HEK293 (cell line): ENCODE results near the gene COL5A1.

Experiments
- CTCF ChIA-PET: fragments of 350-600 bp; formaldehyde crosslinking; extraction: SDS; loops from one replicate; lab custom pipeline; 2021; ENCODE audit warnings: antibody characterized with exemption; lab: Yijun Ruan, JAX
- POLR2A ChIA-PET: fragments of 300-600 bp; formaldehyde crosslinking; extraction: SDS; loops from one replicate; lab custom pipeline; 2020; ENCODE audit warnings: antibody characterized with exemption, inconsistent platforms; lab: Yijun Ruan, JAX
- H3K27ac ChIP-seq: fragments of 200-500 bp; sonication (Bioruptor generic); 2 replicates; pipeline ENCODE4 v1.5.1; 2014; ENCODE audit warnings: low read depth, low read length, control low read depth, inconsistent platforms; ENCODE audit errors: extremely low read depth
- H3K36me3 ChIP-seq, 2 experiments: fragments of 200-500 bp in 1 of 2; sonication (Bioruptor generic) in 1 of 2; 1 replicate in 1 of 2; 2 replicates in 1 of 2; pipeline ENCODE4 v1.5.1; 2014 to 2017; ENCODE audit warnings: inconsistent platforms in 2 of 2, low read length in 2 of 2; ENCODE audit not compliant: control insufficient read depth in 2 of 2, insufficient read depth in 1 of 2
- H3K4me1 ChIP-seq: fragments of 200-500 bp; sonication (Bioruptor generic); 2 replicates; pipeline ENCODE4 v1.5.1; 2014; ENCODE audit warnings: mild to moderate bottlenecking, low read length, inconsistent platforms; ENCODE audit not compliant: control insufficient read depth, insufficient read depth
- H3K4me3 ChIP-seq: 2 replicates; pipeline ENCODE4 v1.5.1; 2011; ENCODE audit warnings: low read depth, mild to moderate bottlenecking, control low read depth, low read length, moderate library complexity
- H3K9me3 ChIP-seq: fragments of 200-500 bp; sonication (Bioruptor generic); 2 replicates; pipeline ENCODE4 v1.5.1; 2014; ENCODE audit warnings: low read depth, low read length, inconsistent platforms; ENCODE audit not compliant: control insufficient read depth, insufficient read depth
- GLI2 ChIP-seq: fragments of 450-650 bp; formaldehyde crosslinking; IDR thresholded peaks from 2 replicates; pipeline ENCODE4; 2017; ENCODE audit warnings: missing biosample characterization, missing genetic modification characterization, low read depth, borderline replicate concordance
- GLIS1 ChIP-seq: fragments of 450-650 bp; formaldehyde crosslinking; IDR thresholded peaks from 2 replicates; pipeline ENCODE4 v1.5.1; 2016; ENCODE audit warnings: missing biosample characterization, missing genetic modification characterization
- KLF10 ChIP-seq: fragments of 450-650 bp; IDR thresholded peaks from 2 replicates; pipeline ENCODE4 v1.5.1; 2018; ENCODE audit warnings: missing biosample characterization, mild to moderate bottlenecking, missing genetic modification characterization
- KLF7 ChIP-seq: fragments of 450-650 bp; formaldehyde crosslinking; IDR thresholded peaks from 2 replicates; pipeline ENCODE4 v1.5.1; 2016; ENCODE audit warnings: missing biosample characterization, missing genetic modification characterization, borderline replicate concordance
- RBAK ChIP-seq: fragments of 450-650 bp; formaldehyde crosslinking; IDR thresholded peaks from 2 replicates; pipeline ENCODE4 v1.5.1; 2016; ENCODE audit warnings: missing biosample characterization, missing genetic modification characterization
- REPIN1 ChIP-seq: fragments of 450-650 bp; formaldehyde crosslinking; IDR thresholded peaks from 2 replicates; pipeline ENCODE4 v1.5.1; 2017; ENCODE audit warnings: missing biosample characterization, missing genetic modification characterization, low read depth
- SETDB1 ChIP-seq: IDR thresholded peaks from one replicate; pipeline ENCODE4 v1.6.1; 2017; ENCODE audit warnings: mild to moderate bottlenecking, low read length, moderate library complexity, mixed read lengths; ENCODE audit not compliant: insufficient read length
- ZEB2 ChIP-seq: fragments of 450-650 bp; formaldehyde crosslinking; IDR thresholded peaks from 2 replicates; pipeline ENCODE4 v1.5.1; 2016; ENCODE audit warnings: missing biosample characterization, missing genetic modification characterization
- ZFHX2 ChIP-seq: fragments of 450-650 bp; formaldehyde crosslinking; conservative IDR thresholded peaks from 2 replicates; pipeline ENCODE4 v1.5.1; 2016; ENCODE audit warnings: missing biosample characterization, missing genetic modification characterization
- ZNF302 ChIP-seq: fragments of 450-650 bp; formaldehyde crosslinking; IDR thresholded peaks from 2 replicates; pipeline ENCODE4 v1.5.1; 2016; ENCODE audit warnings: missing biosample characterization, missing genetic modification characterization, low read depth
- ZNF354C ChIP-seq: fragments of 450-650 bp; formaldehyde crosslinking; IDR thresholded peaks from 2 replicates; pipeline ENCODE4 v1.5.1; 2016; ENCODE audit warnings: missing biosample characterization, missing genetic modification characterization, low read depth, borderline replicate concordance
- ZNF530 ChIP-seq: fragments of 450-650 bp; formaldehyde crosslinking; IDR thresholded peaks from 2 replicates; pipeline ENCODE4 v1.5.1; 2016; ENCODE audit warnings: low read depth, missing biosample characterization, missing genetic modification characterization
- ZNF560 ChIP-seq: fragments of 450-650 bp; formaldehyde crosslinking; IDR thresholded peaks from 2 replicates; pipeline ENCODE4 v1.5.1; 2017; ENCODE audit warnings: missing biosample characterization, missing genetic modification characterization, borderline replicate concordance
- ZNF561 ChIP-seq: fragments of 450-650 bp; IDR thresholded peaks from 2 replicates; pipeline ENCODE4 v1.5.1; 2018; ENCODE audit warnings: missing biosample characterization, missing genetic modification characterization, borderline replicate concordance
- ZNF624 ChIP-seq: fragments of 450-650 bp; formaldehyde crosslinking; IDR thresholded peaks from 2 replicates; pipeline ENCODE4 v1.5.1; 2017; ENCODE audit warnings: missing biosample characterization, missing genetic modification characterization
- ZNF830 ChIP-seq: fragments of 450-650 bp; IDR thresholded peaks from 2 replicates; pipeline ENCODE4 v1.5.0; 2018; ENCODE audit warnings: missing biosample characterization, missing genetic modification characterization, low read depth, mild to moderate bottlenecking, moderate library complexity
- ZSCAN30 ChIP-seq: fragments of 450-650 bp; IDR thresholded peaks from 2 replicates; pipeline ENCODE4 v1.5.1; 2018; ENCODE audit warnings: missing biosample characterization, mild to moderate bottlenecking, missing genetic modification characterization, moderate library complexity
- TF ChIP-seq, protein P1 (sequence below): fragments of 450-650 bp; formaldehyde crosslinking; IDR thresholded peaks from 2 replicates; pipeline ENCODE4 v1.5.0; 2017; ENCODE audit warnings: missing biosample characterization, missing genetic modification characterization, borderline replicate concordance
- TF ChIP-seq, protein P2 (sequence below): fragments of 450-650 bp; formaldehyde crosslinking; IDR thresholded peaks from 2 replicates; pipeline ENCODE4 v1.5.1; 2016; ENCODE audit warnings: missing biosample characterization, missing genetic modification characterization
- TF ChIP-seq, protein P3 (sequence below): fragments of 450-650 bp; formaldehyde crosslinking; IDR thresholded peaks from 2 replicates; pipeline ENCODE4 v1.5.1; 2016; ENCODE audit warnings: missing biosample characterization, missing genetic modification characterization
- TF ChIP-seq, protein P4 (sequence below): fragments of 450-650 bp; IDR thresholded peaks from 2 replicates; pipeline ENCODE4 v1.5.1; 2018; ENCODE audit warnings: missing biosample characterization, mild to moderate bottlenecking, missing genetic modification characterization

The COL5A1 gene

DNA sequence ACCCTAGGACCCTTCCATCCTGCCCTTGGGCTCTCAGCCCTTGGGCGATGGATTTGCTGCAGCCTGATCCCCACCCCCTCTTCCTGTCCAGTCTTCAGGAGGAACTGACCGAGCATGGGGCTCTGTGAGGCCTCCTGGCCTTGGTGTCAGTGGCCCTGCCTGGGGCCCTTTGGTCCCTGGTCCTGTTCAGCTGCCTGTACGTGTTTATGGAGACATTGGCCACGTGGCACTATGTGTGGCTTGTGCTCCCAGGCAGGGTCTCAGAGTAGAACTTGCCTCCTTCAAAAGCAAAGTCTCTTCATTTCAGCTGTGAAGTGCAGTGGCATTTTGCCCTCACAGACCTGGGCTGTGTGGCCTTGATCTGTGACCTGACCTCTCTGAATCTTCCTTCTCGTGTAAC lies 250.1 kb downstream of the COL5A1 start:
- CTCF ChIA-PET, result interaction anchor here (0.7 kb wide), 1 partner anchor 479 kb away, joined by 3 read pairs; no protein-coding TSS in a partner anchor
- POLR2A ChIA-PET, result no interaction called here
- H3K27ac ChIP-seq, result no peak overlapping the region

DNA sequence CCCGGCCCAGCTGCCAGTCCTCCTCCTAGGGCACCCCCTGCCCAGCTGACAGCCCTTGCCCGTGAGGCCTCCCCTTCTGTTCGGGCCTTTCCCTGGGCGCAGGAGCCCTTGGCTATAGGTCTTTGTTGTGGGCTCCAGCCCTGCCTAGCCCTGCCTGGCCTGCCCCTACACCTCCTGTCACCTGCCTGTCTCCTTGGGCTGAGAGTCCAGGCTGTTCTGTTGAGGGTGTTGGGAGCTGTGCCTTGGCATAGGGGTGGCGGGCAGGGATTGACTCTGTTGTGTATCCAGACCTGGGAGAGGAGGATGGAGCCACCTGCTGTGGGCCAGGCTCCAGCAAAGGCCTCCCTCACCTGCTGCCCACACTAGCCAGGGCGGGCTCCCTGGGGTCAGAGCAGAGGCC lies 250.6 kb downstream of the COL5A1 start:
- no peak for TF ChIP-seq ZFHX2 (tag by site-specific recombination)
- no peak for TF ChIP-seq ZSCAN30 (tag by site-specific recombination)
- no peak for TF ChIP-seq ZNF354C
- no peak for TF ChIP-seq ZNF624
- no peak for TF ChIP-seq GLIS1 (tag by site-specific recombination)
- TF ChIP-seq KLF7 (tag by site-specific recombination), result no peak
- TF ChIP-seq ZNF830 (tag by site-specific recombination), result no peak
- TF ChIP-seq REPIN1 (tag by site-specific recombination), result no peak
- no peak for TF ChIP-seq GLI2 (tag by site-specific recombination)
- POLR2A ChIA-PET, result no interaction called here
- Histone ChIP-seq H3K36me3 (no peaks in the 10 kb centered on the region), H3K4me1 (peaks cover 16% of the 10 kb centered on the region), H3K9me3 (no peaks in the 10 kb centered on the region), H3K4me3 (no peak overlapping the region), H3K27ac (no peak overlapping the region)
- CTCF ChIA-PET, result interaction anchor here (0.7 kb wide), 1 partner anchor 479 kb away, joined by 3 read pairs; no protein-coding TSS in a partner anchor

More for the DNA sequence above, 250.1 kb downstream of the COL5A1 start:
- Histone ChIP-seq H3K4me3 (no peak overlapping the region), H3K36me3 (no peaks in the 10 kb centered on the region), H3K4me1 (peaks cover 12% of the 10 kb centered on the region), H3K9me3 (no peaks in the 10 kb centered on the region)
- no peak for TF ChIP-seq ZNF302 (tag by site-specific recombination)
- TF ChIP-seq ZNF560, result no peak
- no peak for TF ChIP-seq ZEB2
- no peak for TF ChIP-seq SETDB1
- no peak for TF ChIP-seq GLIS1 (tag by site-specific recombination)
- TF ChIP-seq, protein P1, sequence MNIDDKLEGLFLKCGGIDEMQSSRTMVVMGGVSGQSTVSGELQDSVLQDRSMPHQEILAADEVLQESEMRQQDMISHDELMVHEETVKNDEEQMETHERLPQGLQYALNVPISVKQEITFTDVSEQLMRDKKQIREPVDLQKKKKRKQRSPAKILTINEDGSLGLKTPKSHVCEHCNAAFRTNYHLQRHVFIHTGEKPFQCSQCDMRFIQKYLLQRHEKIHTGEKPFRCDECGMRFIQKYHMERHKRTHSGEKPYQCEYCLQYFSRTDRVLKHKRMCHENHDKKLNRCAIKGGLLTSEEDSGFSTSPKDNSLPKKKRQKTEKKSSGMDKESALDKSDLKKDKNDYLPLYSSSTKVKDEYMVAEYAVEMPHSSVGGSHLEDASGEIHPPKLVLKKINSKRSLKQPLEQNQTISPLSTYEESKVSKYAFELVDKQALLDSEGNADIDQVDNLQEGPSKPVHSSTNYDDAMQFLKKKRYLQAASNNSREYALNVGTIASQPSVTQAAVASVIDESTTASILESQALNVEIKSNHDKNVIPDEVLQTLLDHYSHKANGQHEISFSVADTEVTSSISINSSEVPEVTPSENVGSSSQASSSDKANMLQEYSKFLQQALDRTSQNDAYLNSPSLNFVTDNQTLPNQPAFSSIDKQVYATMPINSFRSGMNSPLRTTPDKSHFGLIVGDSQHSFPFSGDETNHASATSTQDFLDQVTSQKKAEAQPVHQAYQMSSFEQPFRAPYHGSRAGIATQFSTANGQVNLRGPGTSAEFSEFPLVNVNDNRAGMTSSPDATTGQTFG (tag by site-specific recombination), result no peak
- TF ChIP-seq, protein P2, sequence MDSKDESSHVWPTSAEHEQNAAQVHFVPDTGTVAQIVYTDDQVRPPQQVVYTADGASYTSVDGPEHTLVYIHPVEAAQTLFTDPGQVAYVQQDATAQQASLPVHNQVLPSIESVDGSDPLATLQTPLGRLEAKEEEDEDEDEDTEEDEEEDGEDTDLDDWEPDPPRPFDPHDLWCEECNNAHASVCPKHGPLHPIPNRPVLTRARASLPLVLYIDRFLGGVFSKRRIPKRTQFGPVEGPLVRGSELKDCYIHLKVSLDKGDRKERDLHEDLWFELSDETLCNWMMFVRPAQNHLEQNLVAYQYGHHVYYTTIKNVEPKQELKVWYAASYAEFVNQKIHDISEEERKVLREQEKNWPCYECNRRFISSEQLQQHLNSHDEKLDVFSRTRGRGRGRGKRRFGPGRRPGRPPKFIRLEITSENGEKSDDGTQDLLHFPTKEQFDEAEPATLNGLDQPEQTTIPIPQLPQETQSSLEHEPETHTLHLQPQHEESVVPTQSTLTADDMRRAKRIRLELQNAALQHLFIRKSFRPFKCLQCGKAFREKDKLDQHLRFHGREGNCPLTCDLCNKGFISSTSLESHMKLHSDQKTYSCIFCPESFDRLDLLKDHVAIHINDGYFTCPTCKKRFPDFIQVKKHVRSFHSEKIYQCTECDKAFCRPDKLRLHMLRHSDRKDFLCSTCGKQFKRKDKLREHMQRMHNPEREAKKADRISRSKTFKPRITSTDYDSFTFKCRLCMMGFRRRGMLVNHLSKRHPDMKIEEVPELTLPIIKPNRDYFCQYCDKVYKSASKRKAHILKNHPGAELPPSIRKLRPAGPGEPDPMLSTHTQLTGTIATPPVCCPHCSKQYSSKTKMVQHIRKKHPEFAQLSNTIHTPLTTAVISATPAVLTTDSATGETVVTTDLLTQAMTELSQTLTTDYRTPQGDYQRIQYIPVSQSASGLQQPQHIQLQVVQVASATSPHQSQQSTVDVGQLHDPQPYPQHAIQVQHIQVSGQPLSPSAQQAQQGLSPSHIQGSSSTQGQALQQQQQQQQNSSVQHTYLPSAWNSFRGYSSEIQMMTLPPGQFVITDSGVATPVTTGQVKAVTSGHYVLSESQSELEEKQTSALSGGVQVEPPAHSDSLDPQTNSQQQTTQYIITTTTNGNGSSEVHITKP (tag by site-specific recombination), result no peak

DNA sequence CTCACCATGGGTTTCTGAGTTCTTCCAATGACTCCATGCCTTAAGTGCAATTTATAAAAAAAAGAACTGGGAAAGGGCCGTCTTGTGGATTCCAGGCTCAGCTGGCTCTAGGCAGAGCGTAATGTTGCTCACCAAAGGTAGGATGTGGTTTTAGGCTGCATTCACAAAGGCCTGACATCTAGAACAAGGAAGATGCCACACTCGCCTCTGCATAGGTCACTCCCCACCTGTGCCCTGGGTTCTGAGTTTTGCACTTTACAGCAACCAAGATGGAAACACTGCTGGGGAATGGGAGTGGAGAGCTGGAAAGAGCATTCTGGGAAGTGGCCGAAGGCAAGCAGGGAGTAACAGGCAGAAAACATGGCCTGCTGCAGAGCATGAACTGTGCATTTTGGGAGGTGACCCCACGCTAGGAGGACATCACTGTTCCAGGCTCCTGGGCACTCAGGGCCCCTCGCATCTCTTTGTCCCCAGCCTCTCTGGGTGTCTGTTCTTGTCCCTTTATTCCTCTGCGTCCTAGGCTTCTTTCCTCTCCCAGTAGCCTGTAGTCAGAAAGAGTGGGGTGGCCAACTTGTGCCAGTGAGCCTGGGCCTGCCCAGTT lies 251.3 kb downstream of the COL5A1 start:
- H3K9me3 ChIP-seq, result no peaks in the 10 kb centered on the region
- CTCF ChIA-PET, result no interaction called here
- H3K36me3 ChIP-seq, result no peaks in the 10 kb centered on the region
- no peak overlapping the region for H3K4me3 ChIP-seq
- POLR2A ChIA-PET, result no interaction called here
- peaks cover 16% of the 10 kb centered on the region for H3K4me1 ChIP-seq
- H3K27ac ChIP-seq, result no peak overlapping the region
- no peak for TF ChIP-seq KLF10 (tag by site-specific recombination)
- TF ChIP-seq ZNF530, result no peak
- TF ChIP-seq RBAK (tag by site-specific recombination), result no peak
- TF ChIP-seq, protein P3, sequence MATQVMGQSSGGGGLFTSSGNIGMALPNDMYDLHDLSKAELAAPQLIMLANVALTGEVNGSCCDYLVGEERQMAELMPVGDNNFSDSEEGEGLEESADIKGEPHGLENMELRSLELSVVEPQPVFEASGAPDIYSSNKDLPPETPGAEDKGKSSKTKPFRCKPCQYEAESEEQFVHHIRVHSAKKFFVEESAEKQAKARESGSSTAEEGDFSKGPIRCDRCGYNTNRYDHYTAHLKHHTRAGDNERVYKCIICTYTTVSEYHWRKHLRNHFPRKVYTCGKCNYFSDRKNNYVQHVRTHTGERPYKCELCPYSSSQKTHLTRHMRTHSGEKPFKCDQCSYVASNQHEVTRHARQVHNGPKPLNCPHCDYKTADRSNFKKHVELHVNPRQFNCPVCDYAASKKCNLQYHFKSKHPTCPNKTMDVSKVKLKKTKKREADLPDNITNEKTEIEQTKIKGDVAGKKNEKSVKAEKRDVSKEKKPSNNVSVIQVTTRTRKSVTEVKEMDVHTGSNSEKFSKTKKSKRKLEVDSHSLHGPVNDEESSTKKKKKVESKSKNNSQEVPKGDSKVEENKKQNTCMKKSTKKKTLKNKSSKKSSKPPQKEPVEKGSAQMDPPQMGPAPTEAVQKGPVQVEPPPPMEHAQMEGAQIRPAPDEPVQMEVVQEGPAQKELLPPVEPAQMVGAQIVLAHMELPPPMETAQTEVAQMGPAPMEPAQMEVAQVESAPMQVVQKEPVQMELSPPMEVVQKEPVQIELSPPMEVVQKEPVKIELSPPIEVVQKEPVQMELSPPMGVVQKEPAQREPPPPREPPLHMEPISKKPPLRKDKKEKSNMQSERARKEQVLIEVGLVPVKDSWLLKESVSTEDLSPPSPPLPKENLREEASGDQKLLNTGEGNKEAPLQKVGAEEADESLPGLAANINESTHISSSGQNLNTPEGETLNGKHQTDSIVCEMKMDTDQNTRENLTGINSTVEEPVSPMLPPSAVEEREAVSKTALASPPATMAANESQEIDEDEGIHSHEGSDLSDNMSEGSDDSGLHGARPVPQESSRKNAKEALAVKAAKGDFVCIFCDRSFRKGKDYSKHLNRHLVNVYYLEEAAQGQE (tag by site-specific recombination), result no peak
- TF ChIP-seq, protein P4, sequence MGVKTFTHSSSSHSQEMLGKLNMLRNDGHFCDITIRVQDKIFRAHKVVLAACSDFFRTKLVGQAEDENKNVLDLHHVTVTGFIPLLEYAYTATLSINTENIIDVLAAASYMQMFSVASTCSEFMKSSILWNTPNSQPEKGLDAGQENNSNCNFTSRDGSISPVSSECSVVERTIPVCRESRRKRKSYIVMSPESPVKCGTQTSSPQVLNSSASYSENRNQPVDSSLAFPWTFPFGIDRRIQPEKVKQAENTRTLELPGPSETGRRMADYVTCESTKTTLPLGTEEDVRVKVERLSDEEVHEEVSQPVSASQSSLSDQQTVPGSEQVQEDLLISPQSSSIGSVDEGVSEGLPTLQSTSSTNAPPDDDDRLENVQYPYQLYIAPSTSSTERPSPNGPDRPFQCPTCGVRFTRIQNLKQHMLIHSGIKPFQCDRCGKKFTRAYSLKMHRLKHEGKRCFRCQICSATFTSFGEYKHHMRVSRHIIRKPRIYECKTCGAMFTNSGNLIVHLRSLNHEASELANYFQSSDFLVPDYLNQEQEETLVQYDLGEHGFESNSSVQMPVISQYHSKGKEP, result no peak
- no peak for TF ChIP-seq ZNF561 (tag by site-specific recombination)
